ENCODE measurements around the gene COL21A1. TPM values are rescaled to one million over a fixed set of nuclear protein-coding genes. Genes with fewer than 3 reads are reported as not detected.

The COL21A1 gene
- total and polyA plus RNA-seq, 2 of the 4 experiments (the other 2 are of a cell fraction), result 0.05 TPM; not detected in 1

GRCh38 chr6:56024931-56025330 is 222.4 kb downstream of the COL21A1 start:
- Histone ChIP-seq H3K4ac (ENCODE audit: low read depth, low read length) (no peak overlapping the region), H3K4me2 (ENCODE audit: low read depth, low read length) (no peak overlapping the region), H3K14ac (replicated peaks; ENCODE audit: low read depth, low read length) (no peak overlapping the region), H3K4me3 (ENCODE audit: insufficient read depth, low read depth, low read length) (no peak overlapping the region), H4K20me1 (ENCODE audit: insufficient read depth, low read length) (no peaks in the 10 kb centered on the region), H2BK120ac (ENCODE audit: low read depth, low read length) (no peak overlapping the region), H3K9ac (ENCODE audit: low read depth, low read length) (no peak overlapping the region), H4K91ac (ENCODE audit: insufficient read depth, low read depth, low read length) (no peak overlapping the region), H3K27me3 (ENCODE audit: control insufficient read depth, insufficient read depth, low read length) (no peaks in the 10 kb centered on the region; the same call in 1 of the 2 replicates), H3K36me3 (ENCODE audit: control insufficient read depth, insufficient read depth, low read length) (no peaks in the 10 kb centered on the region), H2AFZ (replicated peaks; ENCODE audit: low read length, poor library complexity) (no peak overlapping the region), H2BK15ac (ENCODE audit: low read depth, low read length) (no peak overlapping the region), H2AK5ac (ENCODE audit: low read depth, low read length) (no peak overlapping the region), H4K5ac (ENCODE audit: low read depth, low read length) (no peak overlapping the region), H2BK20ac (ENCODE audit: low read depth, low read length) (no peak overlapping the region), H3K18ac (ENCODE audit: low read depth, low read length) (no peak overlapping the region), H3K56ac (ENCODE audit: extremely low read depth, insufficient read depth, low read length) (no peak overlapping the region), H3K79me1 (ENCODE audit: low read depth in 1 of 2, low read length in 2 of 2) (no peaks in the 10 kb centered on the region), H3K4me1 (ENCODE audit: control insufficient read depth, insufficient read depth, low read length) (no peaks in the 10 kb centered on the region), H3K9me1 (ENCODE audit: insufficient read depth, low read length) (no peaks in the 10 kb centered on the region), H3K27ac (ENCODE audit: insufficient read depth, low read length) (no peak overlapping the region), H3K23ac (ENCODE audit: low read depth, low read length) (no peak overlapping the region), H3K9me3 (ENCODE audit: control insufficient read depth, insufficient read depth, low read length) (no peaks in the 10 kb centered on the region), H4K8ac (ENCODE audit: low read depth in 2 of 2, low read length in 2 of 2) (no peak overlapping the region), H2AK9ac (replicated peaks; ENCODE audit: low read depth, low read length, poor library complexity) (no peak overlapping the region), H2BK5ac (ENCODE audit: low read depth, low read length, poor library complexity, severe bottlenecking) (no peak overlapping the region)
- intact Hi-C loops (cut with micrococcal nuclease), result no loop called here
- in situ Hi-C loops (cut with MboI; ENCODE audit: low sequenced_read_pairs), result no loop called here
- WGBS, 2 experiments (ENCODE audit: extremely low coverage in 2 of 2, insufficient read length in 1 of 2), result 77% methylated on average over 3 of the region's 5 CpGs; no CpG with 5 or more reads in 1 of the 2 experiments
- DNase-seq (no peak), ATAC-seq (ENCODE audit: low read depth) (no peak)
- TF ChIP-seq MXI1 (IDR thresholded peaks at IDR 0.05; ENCODE audit: borderline replicate concordance, low read depth, low read length) (no peak), MAFK (IDR thresholded peaks at IDR 0.05; ENCODE audit: low read depth, low read length) (no peak), FOS (IDR thresholded peaks at IDR 0.05; ENCODE audit: low read depth, low read length) (no peak), POLR2A (IDR thresholded peaks at IDR 0.05; ENCODE audit: low read depth, low read length) (no peak), RCOR1 (IDR thresholded peaks at IDR 0.05; ENCODE audit: insufficient replicate concordance, low read length) (no peak), RAD21 (IDR thresholded peaks at IDR 0.05; ENCODE audit: low read length) (no peak), NFE2L2 (IDR thresholded peaks at IDR 0.05; ENCODE audit: low read depth, low read length) (no peak), MAZ (IDR thresholded peaks at IDR 0.05; ENCODE audit: borderline replicate concordance, low read depth, low read length) (no peak), RFX5 (IDR thresholded peaks at IDR 0.05; ENCODE audit: low read depth, low read length) (no peak), CHD1 (IDR thresholded peaks at IDR 0.05; ENCODE audit: low read depth, low read length) (no peak), SMC3 (IDR thresholded peaks at IDR 0.05; ENCODE audit: low read depth, low read length) (no peak), BHLHE40 (IDR thresholded peaks at IDR 0.05; ENCODE audit: low read depth, low read length) (no peak), CEBPB (IDR thresholded peaks at IDR 0.05; ENCODE audit: low read depth, low read length) (no peak)
- TF ChIP-seq, protein P1, sequence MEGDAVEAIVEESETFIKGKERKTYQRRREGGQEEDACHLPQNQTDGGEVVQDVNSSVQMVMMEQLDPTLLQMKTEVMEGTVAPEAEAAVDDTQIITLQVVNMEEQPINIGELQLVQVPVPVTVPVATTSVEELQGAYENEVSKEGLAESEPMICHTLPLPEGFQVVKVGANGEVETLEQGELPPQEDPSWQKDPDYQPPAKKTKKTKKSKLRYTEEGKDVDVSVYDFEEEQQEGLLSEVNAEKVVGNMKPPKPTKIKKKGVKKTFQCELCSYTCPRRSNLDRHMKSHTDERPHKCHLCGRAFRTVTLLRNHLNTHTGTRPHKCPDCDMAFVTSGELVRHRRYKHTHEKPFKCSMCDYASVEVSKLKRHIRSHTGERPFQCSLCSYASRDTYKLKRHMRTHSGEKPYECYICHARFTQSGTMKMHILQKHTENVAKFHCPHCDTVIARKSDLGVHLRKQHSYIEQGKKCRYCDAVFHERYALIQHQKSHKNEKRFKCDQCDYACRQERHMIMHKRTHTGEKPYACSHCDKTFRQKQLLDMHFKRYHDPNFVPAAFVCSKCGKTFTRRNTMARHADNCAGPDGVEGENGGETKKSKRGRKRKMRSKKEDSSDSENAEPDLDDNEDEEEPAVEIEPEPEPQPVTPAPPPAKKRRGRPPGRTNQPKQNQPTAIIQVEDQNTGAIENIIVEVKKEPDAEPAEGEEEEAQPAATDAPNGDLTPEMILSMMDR (conservative IDR thresholded peaks at IDR 0.05; ENCODE audit: low read depth, low read length), result no peak
- TF ChIP-seq, protein P2, sequence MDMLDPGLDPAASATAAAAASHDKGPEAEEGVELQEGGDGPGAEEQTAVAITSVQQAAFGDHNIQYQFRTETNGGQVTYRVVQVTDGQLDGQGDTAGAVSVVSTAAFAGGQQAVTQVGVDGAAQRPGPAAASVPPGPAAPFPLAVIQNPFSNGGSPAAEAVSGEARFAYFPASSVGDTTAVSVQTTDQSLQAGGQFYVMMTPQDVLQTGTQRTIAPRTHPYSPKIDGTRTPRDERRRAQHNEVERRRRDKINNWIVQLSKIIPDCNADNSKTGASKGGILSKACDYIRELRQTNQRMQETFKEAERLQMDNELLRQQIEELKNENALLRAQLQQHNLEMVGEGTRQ (IDR thresholded peaks at IDR 0.05; ENCODE audit: low read depth, low read length), result no peak
- TF ChIP-seq, protein P3, sequence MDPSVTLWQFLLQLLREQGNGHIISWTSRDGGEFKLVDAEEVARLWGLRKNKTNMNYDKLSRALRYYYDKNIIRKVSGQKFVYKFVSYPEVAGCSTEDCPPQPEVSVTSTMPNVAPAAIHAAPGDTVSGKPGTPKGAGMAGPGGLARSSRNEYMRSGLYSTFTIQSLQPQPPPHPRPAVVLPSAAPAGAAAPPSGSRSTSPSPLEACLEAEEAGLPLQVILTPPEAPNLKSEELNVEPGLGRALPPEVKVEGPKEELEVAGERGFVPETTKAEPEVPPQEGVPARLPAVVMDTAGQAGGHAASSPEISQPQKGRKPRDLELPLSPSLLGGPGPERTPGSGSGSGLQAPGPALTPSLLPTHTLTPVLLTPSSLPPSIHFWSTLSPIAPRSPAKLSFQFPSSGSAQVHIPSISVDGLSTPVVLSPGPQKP (IDR thresholded peaks at IDR 0.05; ENCODE audit: borderline replicate concordance, low read depth, low read length), result no peak
- no TSS peak for BruUV-seq (replicated peaks)
- POLR2A ChIA-PET (ENCODE audit: unreplicated experiment), result interaction anchor here (0.6 kb wide), 1 partner anchor 823 kb away, joined by 3 read pairs; no protein-coding TSS in a partner anchor
- CTCF ChIA-PET, result no interaction called here
- dilution Hi-C loops (cut with HindIII; ENCODE audit: low sequenced_read_pairs, unreplicated experiment), result no loop called here

Data from IMR-90 (cell line).